Neutrophil (primary cell): Measurements from ENCODE around the gene VWA8.

Experiments
- H3K27ac ChIP-seq: fragments of 200-600 bp; sonication (generic); 2 replicates; pipeline ENCODE4 v1.5.1; 2016; ENCODE audit warnings: mild to moderate bottlenecking, moderate library complexity
- H3K27me3 ChIP-seq: fragments of 200-600 bp; sonication (generic); 2 replicates; pipeline ENCODE4 v1.6.0; 2016; ENCODE audit warnings: mild to moderate bottlenecking
- H3K36me3 ChIP-seq: fragments of 200-600 bp; sonication (generic); 2 replicates; pipeline ENCODE4 v1.5.1; 2017
- H3K4me1 ChIP-seq, 2 experiments: fragments of 200-600 bp in 1 of 2; sonication (generic) in 1 of 2; 1 replicate in 1 of 2; 2 replicates in 1 of 2; pipeline versions ENCODE4 v1.5.1 to v1.6.1; 2013 to 2016; ENCODE audit warnings: low read depth in 1 of 2, low read length in 1 of 2, mild to moderate bottlenecking in 1 of 2, moderate library complexity in 1 of 2; ENCODE audit not compliant: control insufficient read depth in 1 of 2, insufficient read depth in 1 of 2
- H3K4me3 ChIP-seq, 2 experiments: fragments of 200-600 bp in 1 of 2; sonication (generic) in 1 of 2; 1 replicate in 1 of 2; 2 replicates in 1 of 2; pipeline ENCODE4 v1.5.1; 2013 to 2016; ENCODE audit warnings: low read depth in 1 of 2, low read length in 1 of 2, mild to moderate bottlenecking in 1 of 2, moderate library complexity in 1 of 2
- H3K9me3 ChIP-seq: fragments of 200-600 bp; sonication (generic); 2 replicates; pipeline ENCODE4 v1.5.1; 2016
- CTCF ChIP-seq: fragments of 200-600 bp; sonication (generic); IDR thresholded peaks from 2 replicates; pipeline ENCODE4 v1.5.1; 2016; ENCODE audit warnings: antibody characterized with exemption

The VWA8 gene

GRCh38 chr13:41916173-41916954, 44.5 kb downstream of the VWA8 start:
- no peaks in the 10 kb centered on the region for H3K4me1 ChIP-seq
- no peaks in the 10 kb centered on the region for H3K9me3 ChIP-seq
- no peak overlapping the region for H3K4me3 ChIP-seq
- H3K27me3 ChIP-seq, result no peaks in the 10 kb centered on the region
- no peak overlapping the region for H3K27ac ChIP-seq
- no peaks in the 10 kb centered on the region for H3K36me3 ChIP-seq
- no peak for TF ChIP-seq CTCF

GRCh38 chr13:41915081-41915480, 45.8 kb downstream of the VWA8 start:
- no peaks in the 10 kb centered on the region for H3K36me3 ChIP-seq
- no peaks in the 10 kb centered on the region for H3K9me3 ChIP-seq
- no peaks in the 10 kb centered on the region for H3K4me1 ChIP-seq
- TF ChIP-seq CTCF, result no peak
- no peaks in the 10 kb centered on the region for H3K27me3 ChIP-seq
- no peak overlapping the region for H3K4me3 ChIP-seq
- no peak overlapping the region for H3K27ac ChIP-seq

- Histone ChIP-seq H3K27me3 (no peaks in the 10 kb centered on the region), H3K9me3 (no peaks in the 10 kb centered on the region), H3K4me3 (no peak overlapping the region), H3K4me1 (no peaks in the 10 kb centered on the region), H3K27ac (no peak overlapping the region), H3K36me3 (no peaks in the 10 kb centered on the region)
- no peak for TF ChIP-seq CTCF
Measured at GRCh38 chr13:41914552-41914951, 46.4 kb downstream of the VWA8 start.

GRCh38 chr13:41909506-41909905, 51.4 kb downstream of the VWA8 start:
- Histone ChIP-seq H3K9me3 (no peaks in the 10 kb centered on the region), H3K36me3 (no peaks in the 10 kb centered on the region), H3K4me1 (no peaks in the 10 kb centered on the region), H3K27me3 (no peaks in the 10 kb centered on the region), H3K4me3 (no peak overlapping the region), H3K27ac (no peak overlapping the region)
- no peak for TF ChIP-seq CTCF

- Histone ChIP-seq H3K9me3 (no peaks in the 10 kb centered on the region), H3K27ac (no peak overlapping the region), H3K27me3 (no peaks in the 10 kb centered on the region), H3K4me1 (no peaks in the 10 kb centered on the region), H3K4me3 (no peak overlapping the region), H3K36me3 (no peaks in the 10 kb centered on the region)
- TF ChIP-seq CTCF, result no peak
Measured at GRCh38 chr13:41905600-41906254, 55.2 kb downstream of the VWA8 start.
